Measurements from ENCODE around the gene BAIAP3. TPM values are rescaled to one million over a fixed set of nuclear protein-coding genes. Genes with fewer than 3 reads are reported as not detected.

Gene BAIAP3
- total RNA-seq, 6 experiments from 2014 or later = 0.11 to 0.28 (median 0.16) TPM

DNA sequence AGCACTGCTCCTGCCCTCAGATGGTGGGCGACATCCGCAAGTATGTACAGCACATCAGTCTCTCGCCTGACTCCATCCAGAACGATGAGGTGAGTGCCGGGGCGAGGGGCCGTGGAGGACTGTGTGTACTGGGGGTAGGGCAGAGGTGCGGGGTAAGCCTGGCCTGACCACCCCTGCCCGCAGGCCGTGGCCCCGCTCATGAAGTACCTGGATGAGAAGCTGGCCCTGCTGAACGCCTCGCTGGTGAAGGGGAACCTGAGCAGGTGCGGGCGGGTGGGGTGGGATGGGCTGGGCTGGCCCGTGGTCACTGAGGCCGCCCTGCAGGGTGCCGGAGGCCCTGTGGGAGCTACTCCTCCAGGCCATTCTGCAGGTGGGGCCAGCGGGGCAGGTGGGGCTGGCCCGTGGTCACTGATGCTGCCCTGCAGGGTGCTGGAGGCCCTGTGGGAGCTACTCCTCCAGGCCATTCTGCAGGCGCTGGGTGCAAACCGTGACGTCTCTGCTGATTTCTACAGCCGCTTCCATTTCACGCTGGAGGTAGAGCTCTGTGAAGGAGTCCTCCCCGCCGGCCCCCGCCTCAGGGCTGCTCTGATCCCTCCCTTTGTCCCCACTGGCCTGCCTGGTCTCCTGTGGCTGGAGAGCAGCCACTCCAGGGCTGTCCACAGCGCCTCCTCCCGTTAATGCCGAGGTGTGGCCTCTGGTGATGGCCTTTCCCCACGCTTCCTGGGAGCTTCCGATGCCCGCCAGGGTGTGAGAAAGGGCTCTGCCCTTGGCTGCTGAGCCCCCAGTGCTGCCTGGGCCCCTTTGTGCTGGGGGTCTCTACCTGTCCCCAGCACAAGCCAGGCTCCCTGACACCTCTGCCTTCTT is 13.2 kb downstream of the BAIAP3 start:
- no peak overlapping the region for H3K4me3 Mint-ChIP-seq
- no peak for DNase-seq
- H3K27me3 Mint-ChIP-seq (ENCODE audit: insufficient read depth) = no peaks in the 10 kb centered on the region; the same call in 1 of the 2 replicates
- H3K27ac Mint-ChIP-seq = no peak overlapping the region
- no peaks in the 10 kb centered on the region for H3K36me3 Mint-ChIP-seq (ENCODE audit: low read depth)
- peak; percentile 49 for TF ChIP-seq CTCF (IDR thresholded peaks at IDR 0.05)
- no peaks in the 10 kb centered on the region for H3K9me3 Mint-ChIP-seq
- peaks cover 6% of the 10 kb centered on the region for H3K4me1 Mint-ChIP-seq (ENCODE audit: low read depth)

DNA sequence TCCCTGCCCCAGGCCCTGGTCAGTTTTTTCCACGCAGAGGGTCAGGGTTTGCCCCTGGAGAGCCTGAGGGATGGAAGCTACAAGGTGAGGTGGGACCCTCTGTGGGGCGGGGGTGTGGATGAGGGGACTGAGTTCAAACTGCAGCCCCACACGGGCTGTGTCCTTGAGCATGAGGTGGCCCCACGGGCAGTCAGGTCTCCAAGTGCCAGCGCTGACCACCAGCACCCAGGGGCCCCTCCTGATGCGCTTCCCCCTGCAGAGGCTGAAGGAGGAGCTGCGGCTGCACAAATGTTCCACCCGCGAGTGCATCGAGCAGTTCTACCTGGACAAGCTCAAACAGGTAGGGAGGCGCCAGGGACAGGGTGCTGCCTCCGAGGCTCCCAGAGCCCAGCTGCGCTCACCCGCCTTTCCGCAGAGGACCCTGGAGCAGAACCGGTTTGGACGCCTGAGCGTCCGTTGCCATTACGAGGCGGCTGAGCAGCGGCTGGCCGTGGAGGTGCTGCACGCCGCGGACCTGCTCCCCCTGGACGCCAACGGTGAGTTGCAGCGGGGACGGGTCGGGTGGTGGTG is 13.9 kb downstream of the BAIAP3 start:
- no peak for TF ChIP-seq CTCF (IDR thresholded peaks at IDR 0.05)
- H3K36me3 Mint-ChIP-seq (ENCODE audit: low read depth) = no peaks in the 10 kb centered on the region
- no peak overlapping the region for H3K4me3 Mint-ChIP-seq
- no peak overlapping the region for H3K27ac Mint-ChIP-seq
- H3K9me3 Mint-ChIP-seq = no peaks in the 10 kb centered on the region
- peaks cover 1% of the 10 kb centered on the region for H3K27me3 Mint-ChIP-seq (ENCODE audit: insufficient read depth)
- peaks cover 7% of the 10 kb centered on the region for H3K4me1 Mint-ChIP-seq (ENCODE audit: low read depth)
- no peak for DNase-seq

GRCh38 chr16:1347962-1348361 is 14.5 kb downstream of the BAIAP3 start:
- Mint-ChIP-seq H3K4me1 (ENCODE audit: low read depth) (peaks cover 13% of the 10 kb centered on the region), H3K27ac (no peak overlapping the region), H3K27me3 (ENCODE audit: insufficient read depth) (peaks cover 3% of the 10 kb centered on the region), H3K4me3 (no peak overlapping the region), H3K9me3 (no peaks in the 10 kb centered on the region), H3K36me3 (ENCODE audit: low read depth) (no peaks in the 10 kb centered on the region)
- DNase-seq = no peak
- TF ChIP-seq CTCF (IDR thresholded peaks at IDR 0.05) = no peak

DNA sequence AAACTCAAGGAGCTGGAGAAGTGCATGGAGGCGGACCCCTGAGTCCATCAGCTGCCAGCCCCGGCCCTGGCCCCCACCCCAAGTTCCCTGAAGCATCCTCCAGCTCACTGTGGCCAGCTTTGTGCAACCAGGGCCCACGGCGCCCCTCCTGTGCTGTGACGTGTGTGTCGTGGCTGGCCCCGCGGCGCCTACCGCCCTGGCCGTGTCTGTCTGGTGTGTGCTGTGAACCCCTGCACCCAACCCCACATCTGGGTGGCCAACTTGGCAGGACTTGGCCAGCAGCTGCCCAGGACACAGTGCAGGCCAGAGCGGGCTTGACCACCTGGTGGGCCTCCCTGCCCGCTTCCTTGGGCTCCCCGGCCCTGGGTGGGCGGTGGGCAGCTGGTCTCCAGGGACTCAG is 15.0 kb downstream of the BAIAP3 start:
- no peak for DNase-seq
- Mint-ChIP-seq H3K4me1 (ENCODE audit: low read depth) (peaks cover 18% of the 10 kb centered on the region), H3K27me3 (ENCODE audit: insufficient read depth) (peaks cover 3% of the 10 kb centered on the region), H3K27ac (no peak overlapping the region), H3K9me3 (no peaks in the 10 kb centered on the region), H3K4me3 (no peak overlapping the region), H3K36me3 (ENCODE audit: low read depth) (peaks cover 5% of the 10 kb centered on the region; the same call in 1 of the 2 replicates)
- TF ChIP-seq CTCF (IDR thresholded peaks at IDR 0.05) = no peak

- TF ChIP-seq CTCF (IDR thresholded peaks at IDR 0.05) = no peak
- Mint-ChIP-seq H3K9me3 (no peaks in the 10 kb centered on the region), H3K4me1 (ENCODE audit: low read depth) (peaks cover 23% of the 10 kb centered on the region), H3K36me3 (ENCODE audit: low read depth) (peaks cover 6% of the 10 kb centered on the region; the same call in 1 of the 2 replicates), H3K27ac (no peak overlapping the region), H3K4me3 (no peak overlapping the region), H3K27me3 (ENCODE audit: insufficient read depth) (peaks cover 3% of the 10 kb centered on the region)
- no peak for DNase-seq
Measured at GRCh38 chr16:1348926-1349325, 15.5 kb downstream of the BAIAP3 start.

Measured in HFFc6 (cell line).